SHP77 (cell line): Measurements from ENCODE around the gene HEATR9.
A peak's percentile ranks its signal among the peaks of the same experiment; 100 is the strongest.
"Not testable (repeated sequence)": the region's sequence is repeated elsewhere in the genome, so short reads cannot be mapped to it uniquely, and the experiment has no call there.

ENCODE experiments used
- DNase-seq, 2 experiments: peaks; one replicate each; lab custom pipeline; 2025; lab: John Stamatoyannopoulos, UW

HEATR9 gene

GRCh38 chr17:35868737-35869136 lies at the start of gene HEATR9:
HEATR9 (minus strand) TSS chr17:35868891; CDS start chr17:35868742, 149 bp downstream.
- no peak for DNase-seq

- DNase-seq = no peak
Observed at GRCh38 chr17:35917519-35918213, 49.0 kb upstream of the HEATR9 start.

GRCh38 chr17:35915153-35915964 lies 46.7 kb upstream of the HEATR9 start:
- no peak for DNase-seq

- DNase-seq = no peak
Observed at GRCh38 chr17:35914354-35914753, 45.7 kb upstream of the HEATR9 start.

- no peak for DNase-seq
Observed at GRCh38 chr17:35913609-35914008, 44.9 kb upstream of the HEATR9 start.

- no peak for DNase-seq
Observed at GRCh38 chr17:35912942-35913341, 44.3 kb upstream of the HEATR9 start.

GRCh38 chr17:35912339-35912912 lies 43.7 kb upstream of the HEATR9 start:
- DNase-seq = no peak

- DNase-seq = no peak
Observed at GRCh38 chr17:35909408-35909807, 40.7 kb upstream of the HEATR9 start.

- DNase-seq = no peak
Observed at GRCh38 chr17:35907691-35908090, 39.0 kb upstream of the HEATR9 start.

- no peak for DNase-seq
Observed at GRCh38 chr17:35906926-35907637, 38.4 kb upstream of the HEATR9 start.

GRCh38 chr17:35906191-35906925 lies 37.7 kb upstream of the HEATR9 start:
- no peak for DNase-seq

- DNase-seq = no peak
Observed at GRCh38 chr17:35903451-35903850, 34.8 kb upstream of the HEATR9 start.

GRCh38 chr17:35901631-35902175 lies 33.0 kb upstream of the HEATR9 start:
- no peak for DNase-seq

GRCh38 chr17:35900708-35901480 lies 32.2 kb upstream of the HEATR9 start:
- no peak for DNase-seq

- DNase-seq = no peak
Observed at GRCh38 chr17:35900280-35900679, 31.6 kb upstream of the HEATR9 start.

- DNase-seq = peak in 1 of 2 experiments; percentile 37
Observed at GRCh38 chr17:35898283-35899070, 29.8 kb upstream of the HEATR9 start.

- not testable (repeated sequence) for DNase-seq
Observed at GRCh38 chr17:35897772-35898171, 29.1 kb upstream of the HEATR9 start.

GRCh38 chr17:35895636-35896587 lies 27.2 kb upstream of the HEATR9 start:
- no peak for DNase-seq

GRCh38 chr17:35894206-35894605 lies 25.5 kb upstream of the HEATR9 start:
- no peak for DNase-seq
